ENCODE results near the gene TBX6.

Gene TBX6

GRCh38 chr16:30086291-30087140 is 5.2 kb downstream of the TBX6 start:
- DNase-seq: no peak

DNA sequence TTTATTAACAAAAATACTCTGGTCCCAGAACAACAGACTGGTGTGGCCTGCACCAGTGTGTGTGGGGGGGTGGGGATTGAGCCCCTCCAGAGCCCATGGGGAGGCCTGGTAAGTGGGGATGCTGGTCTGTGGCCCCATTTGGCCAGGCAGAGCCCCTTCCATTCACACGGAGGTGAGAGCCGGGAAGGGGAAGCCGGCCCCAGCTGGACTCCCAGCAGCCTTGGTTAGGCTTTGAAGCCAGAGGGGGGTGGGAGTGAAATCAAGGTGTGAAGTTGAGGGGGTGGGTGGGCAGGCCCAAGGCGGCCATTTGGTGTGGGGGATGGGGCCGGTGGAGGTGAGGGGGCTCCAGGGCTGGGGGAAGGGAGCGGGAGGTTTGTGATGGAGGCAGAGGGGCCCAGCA is 5.9 kb downstream of the TBX6 start:
- DNase-seq: no peak

GRCh38 chr16:30085247-30085646 is 6.5 kb downstream of the TBX6 start:
- DNase-seq: no peak

- DNase-seq: no peak
Observed at GRCh38 chr16:30084816-30085159, 6.9 kb downstream of the TBX6 start.

DNA sequence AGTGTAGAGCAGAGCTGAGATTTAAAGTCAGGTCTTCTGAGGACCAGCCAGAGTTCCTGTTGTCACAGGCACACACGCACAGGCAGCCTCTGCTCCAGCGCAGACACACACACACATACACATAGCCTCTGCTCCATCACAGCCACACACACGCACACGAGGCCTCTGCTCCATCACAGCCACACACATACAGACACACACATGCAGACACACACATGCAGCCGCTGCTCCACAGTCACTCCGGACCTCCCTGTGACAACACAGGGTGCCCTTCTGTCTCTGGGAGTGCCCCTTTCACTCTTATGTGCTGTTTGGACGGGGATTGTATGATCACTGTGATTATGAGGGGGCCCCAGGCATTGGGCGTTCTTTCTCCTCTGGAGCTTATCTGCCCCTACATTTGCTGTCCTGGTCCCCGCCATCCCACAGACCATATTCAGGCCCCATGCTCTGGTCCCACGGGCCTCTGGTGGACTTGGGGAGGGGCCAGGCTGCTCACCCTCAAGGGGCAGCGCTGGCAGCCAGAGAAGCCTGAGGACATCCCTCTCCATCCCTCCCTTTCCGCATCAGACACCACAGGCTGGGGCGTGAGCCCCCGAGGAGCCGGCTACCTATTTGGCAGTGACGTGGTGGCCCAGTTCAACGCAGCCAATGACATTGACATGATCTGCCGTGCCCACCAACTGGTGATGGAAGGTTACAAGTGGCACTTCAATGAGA is 7.5 kb downstream of the TBX6 start:
- DNase-seq: no peak

GRCh38 chr16:30083216-30084055 is 8.3 kb downstream of the TBX6 start:
- no peak for DNase-seq

GRCh38 chr16:30082545-30083090 is 9.1 kb downstream of the TBX6 start:
- no peak for DNase-seq

GRCh38 chr16:30079480-30079879 is 12.2 kb downstream of the TBX6 start:
- DNase-seq: no peak

DNA sequence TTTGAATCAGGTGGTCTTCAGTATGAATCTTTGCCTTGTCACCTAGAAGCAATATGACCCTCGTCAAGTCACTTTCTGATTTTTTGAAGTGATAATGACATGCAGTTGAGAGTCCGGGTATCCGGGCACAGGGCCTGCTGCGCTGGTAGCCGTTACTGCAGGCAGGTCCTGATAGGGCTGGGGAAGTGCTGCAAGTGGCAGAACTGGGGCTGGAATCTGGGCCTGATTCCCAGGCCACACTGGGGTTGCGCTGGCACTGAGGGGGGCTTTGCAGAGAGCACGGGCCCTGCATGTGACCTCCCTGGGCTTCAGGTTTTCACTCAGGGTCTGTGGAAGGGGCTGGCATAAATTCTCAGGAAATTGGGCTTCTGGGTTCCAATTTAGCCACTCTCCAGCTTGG is 13.0 kb downstream of the TBX6 start:
- DNase-seq: no peak

GRCh38 chr16:30077656-30078055 is 14.1 kb downstream of the TBX6 start:
- DNase-seq: no peak

DNA sequence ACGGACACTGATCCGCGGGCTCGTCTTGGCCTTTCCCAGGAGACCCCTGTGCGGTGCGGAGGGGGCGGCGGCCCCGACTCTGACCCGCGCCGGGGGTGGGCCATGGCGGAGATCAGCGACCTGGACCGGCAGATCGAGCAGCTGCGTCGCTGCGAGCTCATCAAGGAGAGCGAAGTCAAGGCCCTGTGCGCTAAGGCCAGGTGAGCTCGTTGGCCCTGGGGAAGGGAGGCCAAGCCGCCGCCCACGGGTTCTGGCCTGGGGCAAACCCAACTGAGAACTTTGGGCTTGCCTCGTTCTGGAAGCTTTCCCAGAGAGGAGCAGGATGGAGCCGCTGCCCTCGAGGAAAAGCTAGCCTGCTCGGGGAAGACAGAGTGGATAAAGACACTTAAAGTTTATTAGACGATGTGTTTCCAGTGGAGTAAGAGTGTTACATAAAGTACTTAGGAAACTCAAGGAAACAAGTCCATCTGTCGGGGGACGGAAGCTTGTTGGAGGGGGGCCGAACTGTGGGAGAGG is 15.4 kb downstream of the TBX6 start:
- DNase-seq: no peak

DNA sequence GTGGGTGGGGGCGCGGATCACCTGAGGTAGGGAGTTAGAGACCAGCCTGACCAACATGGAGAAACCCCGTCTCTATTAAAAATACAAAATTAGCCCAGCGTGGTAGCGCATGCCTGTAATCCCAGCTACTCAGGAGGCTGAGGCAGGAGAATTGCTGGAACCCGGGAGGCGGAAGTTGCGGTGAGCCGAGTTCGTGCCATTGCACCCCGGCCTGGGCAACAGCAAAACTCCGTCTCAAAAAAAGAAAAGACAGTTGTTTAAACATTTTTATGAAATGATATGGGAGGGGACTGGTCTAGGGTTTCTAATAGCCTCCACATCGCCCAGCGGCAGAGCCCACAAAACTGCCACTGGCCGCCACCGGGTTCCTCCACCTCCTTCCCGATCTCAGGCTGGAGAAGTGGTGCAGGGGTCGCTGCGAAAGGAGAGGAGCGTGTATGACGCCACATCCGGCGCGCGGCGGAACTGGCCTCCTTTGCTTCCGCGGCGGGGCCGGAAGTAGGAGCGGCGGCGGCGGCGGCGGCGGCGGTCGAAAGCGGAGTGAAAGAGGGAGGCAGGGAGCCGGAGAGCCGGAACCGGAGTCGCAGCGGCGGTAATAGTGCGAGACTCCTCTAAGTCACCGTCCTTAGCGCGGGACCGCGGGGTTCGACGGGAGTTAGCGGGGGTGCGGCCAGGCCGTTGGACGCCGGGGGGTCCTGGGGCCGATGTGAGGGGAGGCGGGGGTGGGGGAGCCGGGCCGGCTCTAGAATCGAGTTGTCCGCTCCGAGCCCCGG is 16.0 kb downstream of the TBX6 start, which contains the start of gene PPP4C:
Gene PPP4C, plus strand, starts transcription at position 492 of the 773 bp plus-strand sequence. CDS start 384 bp downstream, outside the sequence.
- peak; percentile 90 for DNase-seq

DNA sequence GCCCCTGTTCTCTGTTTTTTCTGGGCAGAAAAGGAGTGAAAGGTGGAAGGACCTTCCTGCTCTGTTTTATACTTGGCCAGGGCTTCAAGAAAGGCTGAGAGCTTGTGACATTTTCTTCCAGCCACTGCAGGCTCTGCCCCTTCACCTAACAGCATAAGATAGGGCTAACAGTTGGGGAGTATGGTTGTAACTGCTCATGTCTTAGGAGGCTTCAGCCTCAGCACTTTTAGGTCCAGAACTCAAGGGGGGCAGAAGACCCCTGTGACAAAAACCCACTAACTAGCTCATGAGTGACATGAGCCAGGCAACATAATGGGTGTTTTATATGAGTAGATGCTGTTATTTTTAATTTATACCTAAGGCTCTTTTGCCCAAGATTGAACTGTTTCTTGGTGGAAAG is 21.2 kb downstream of the TBX6 start:
- DNase-seq: no peak

DNA sequence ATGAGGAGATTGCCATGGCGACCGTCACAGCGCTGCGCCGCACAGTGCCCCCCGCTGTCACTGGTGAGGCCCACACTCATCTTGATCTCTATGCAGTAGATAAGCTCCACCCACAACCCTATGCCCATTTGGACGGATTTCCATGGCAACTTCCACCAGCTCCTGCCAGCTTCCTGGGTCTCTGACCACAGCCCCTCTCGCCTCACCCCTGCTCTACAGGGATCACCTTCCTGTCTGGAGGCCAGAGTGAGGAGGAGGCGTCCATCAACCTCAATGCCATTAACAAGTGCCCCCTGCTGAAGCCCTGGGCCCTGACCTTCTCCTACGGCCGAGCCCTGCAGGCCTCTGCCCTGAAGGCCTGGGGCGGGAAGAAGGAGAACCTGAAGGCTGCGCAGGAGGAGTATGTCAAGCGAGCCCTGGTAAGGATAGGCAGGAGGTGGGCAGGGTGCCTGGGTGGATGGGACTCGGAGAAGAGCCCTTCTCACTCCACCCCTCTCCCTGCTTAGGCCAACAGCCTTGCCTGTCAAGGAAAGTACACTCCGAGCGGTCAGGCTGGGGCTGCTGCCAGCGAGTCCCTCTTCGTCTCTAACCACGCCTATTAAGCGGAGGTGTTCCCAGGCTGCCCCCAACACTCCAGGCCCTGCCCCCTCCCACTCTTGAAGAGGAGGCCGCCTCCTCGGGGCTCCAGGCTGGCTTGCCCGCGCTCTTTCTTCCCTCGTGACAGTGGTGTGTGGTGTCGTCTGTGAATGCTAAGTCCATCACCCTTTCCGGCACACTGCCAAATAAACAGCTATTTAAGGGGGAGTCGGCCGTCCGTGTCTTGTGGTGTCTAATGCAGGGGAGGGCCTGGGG is 21.9 kb downstream of the TBX6 start:
- DNase-seq: no peak

GRCh38 chr16:30068750-30069610 is 22.7 kb downstream of the TBX6 start:
- peak; percentile 50 for DNase-seq

GRCh38 chr16:30068333-30068732 is 23.4 kb downstream of the TBX6 start:
- no peak for DNase-seq

DNA sequence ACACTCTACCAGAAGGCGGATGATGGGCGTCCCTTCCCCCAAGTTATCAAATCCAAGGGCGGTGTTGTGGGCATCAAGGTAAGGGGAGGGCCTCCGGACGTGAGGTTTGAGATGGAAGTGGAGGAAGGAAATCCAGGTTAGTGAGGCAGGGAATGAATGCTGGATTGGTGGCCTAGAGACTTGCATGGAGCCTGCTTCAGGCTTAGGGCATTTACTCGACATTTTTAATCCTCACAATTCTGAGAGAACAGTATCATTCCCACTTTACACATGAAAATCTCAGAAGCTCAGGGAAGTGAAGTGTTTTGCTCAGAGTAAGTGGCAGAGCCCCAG is 24.2 kb downstream of the TBX6 start:
- DNase-seq: no peak

GRCh38 chr16:30066761-30067583 is 24.8 kb downstream of the TBX6 start:
- DNase-seq: no peak

All from activated CD4-positive, alpha-beta T cell treated with anti-CD3 and anti-CD28 coated beads, Interleukin-2, amount 50 U/mL, for 16 hours (primary cell).